Right lobe of liver (tissue), 4 donors: ENCODE data around the gene DPYD.

Experiments used
- POLR2A ChIP-seq: fragments of 450-650 bp; IDR thresholded peaks from one replicate; pipeline ENCODE4 v1.6.1; 2017; ENCODE audit warnings: antibody characterized with exemption, mild to moderate bottlenecking
- TF ChIP-seq, protein P1 (sequence below), 4 donors: fragments of 200-600 bp in 3 of 4; fragments of 450-650 bp in 1 of 4; IDR thresholded peaks; one replicate each; pipeline versions ENCODE4 v1.5.1 to v1.8.0; 2016 to 2022; ENCODE audit warnings: antibody characterized with exemption in 4 of 4, mild to moderate bottlenecking in 2 of 4
- donor health status: DM: no; HTN: no; CAD: no.
- donor health status: DM: no; HTN: no; CAD: no.
- donor health status: DM: no; HTN: yes; CAD: no.

DNA sequence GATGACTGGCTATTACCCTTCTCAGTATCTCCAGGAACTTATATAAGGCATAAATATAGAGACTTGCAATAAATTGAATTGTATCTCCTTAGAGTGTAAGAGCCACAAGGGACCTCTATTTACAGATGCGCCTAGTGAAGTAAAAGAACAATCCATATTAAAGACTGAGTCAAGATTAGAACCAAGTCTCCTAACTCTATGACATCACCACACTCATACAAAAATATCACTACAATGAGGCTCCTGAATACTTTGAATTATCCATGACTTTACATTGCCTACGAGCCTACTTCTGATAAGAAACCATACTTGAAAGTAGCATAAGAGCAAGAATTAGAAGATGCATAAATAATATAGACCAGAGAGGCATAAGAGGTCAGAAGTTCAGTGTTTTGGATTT is 18.8 kb downstream of the DPYD start:
- TF ChIP-seq, protein P1, sequence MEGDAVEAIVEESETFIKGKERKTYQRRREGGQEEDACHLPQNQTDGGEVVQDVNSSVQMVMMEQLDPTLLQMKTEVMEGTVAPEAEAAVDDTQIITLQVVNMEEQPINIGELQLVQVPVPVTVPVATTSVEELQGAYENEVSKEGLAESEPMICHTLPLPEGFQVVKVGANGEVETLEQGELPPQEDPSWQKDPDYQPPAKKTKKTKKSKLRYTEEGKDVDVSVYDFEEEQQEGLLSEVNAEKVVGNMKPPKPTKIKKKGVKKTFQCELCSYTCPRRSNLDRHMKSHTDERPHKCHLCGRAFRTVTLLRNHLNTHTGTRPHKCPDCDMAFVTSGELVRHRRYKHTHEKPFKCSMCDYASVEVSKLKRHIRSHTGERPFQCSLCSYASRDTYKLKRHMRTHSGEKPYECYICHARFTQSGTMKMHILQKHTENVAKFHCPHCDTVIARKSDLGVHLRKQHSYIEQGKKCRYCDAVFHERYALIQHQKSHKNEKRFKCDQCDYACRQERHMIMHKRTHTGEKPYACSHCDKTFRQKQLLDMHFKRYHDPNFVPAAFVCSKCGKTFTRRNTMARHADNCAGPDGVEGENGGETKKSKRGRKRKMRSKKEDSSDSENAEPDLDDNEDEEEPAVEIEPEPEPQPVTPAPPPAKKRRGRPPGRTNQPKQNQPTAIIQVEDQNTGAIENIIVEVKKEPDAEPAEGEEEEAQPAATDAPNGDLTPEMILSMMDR (IDR thresholded peaks at IDR 0.05): no peak
- TF ChIP-seq POLR2A: no peak
